GM18505 (cell line): ENCODE results near the gene MYBPC1.

Experiments used
- ATAC-seq: cut with Tn5 transposase; IDR thresholded peaks from one replicate; pipeline ENCODE4 v1.9.1; 2021; ENCODE audit not compliant: unreplicated experiment
- POLR2A ChIP-seq: IDR thresholded peaks from 4 replicates; pipeline ENCODE4 v1.6.1; 2011; ENCODE audit warnings: borderline replicate concordance; ENCODE audit not compliant: insufficient read depth, insufficient read length; ENCODE audit errors: extremely low read depth

Gene MYBPC1

DNA sequence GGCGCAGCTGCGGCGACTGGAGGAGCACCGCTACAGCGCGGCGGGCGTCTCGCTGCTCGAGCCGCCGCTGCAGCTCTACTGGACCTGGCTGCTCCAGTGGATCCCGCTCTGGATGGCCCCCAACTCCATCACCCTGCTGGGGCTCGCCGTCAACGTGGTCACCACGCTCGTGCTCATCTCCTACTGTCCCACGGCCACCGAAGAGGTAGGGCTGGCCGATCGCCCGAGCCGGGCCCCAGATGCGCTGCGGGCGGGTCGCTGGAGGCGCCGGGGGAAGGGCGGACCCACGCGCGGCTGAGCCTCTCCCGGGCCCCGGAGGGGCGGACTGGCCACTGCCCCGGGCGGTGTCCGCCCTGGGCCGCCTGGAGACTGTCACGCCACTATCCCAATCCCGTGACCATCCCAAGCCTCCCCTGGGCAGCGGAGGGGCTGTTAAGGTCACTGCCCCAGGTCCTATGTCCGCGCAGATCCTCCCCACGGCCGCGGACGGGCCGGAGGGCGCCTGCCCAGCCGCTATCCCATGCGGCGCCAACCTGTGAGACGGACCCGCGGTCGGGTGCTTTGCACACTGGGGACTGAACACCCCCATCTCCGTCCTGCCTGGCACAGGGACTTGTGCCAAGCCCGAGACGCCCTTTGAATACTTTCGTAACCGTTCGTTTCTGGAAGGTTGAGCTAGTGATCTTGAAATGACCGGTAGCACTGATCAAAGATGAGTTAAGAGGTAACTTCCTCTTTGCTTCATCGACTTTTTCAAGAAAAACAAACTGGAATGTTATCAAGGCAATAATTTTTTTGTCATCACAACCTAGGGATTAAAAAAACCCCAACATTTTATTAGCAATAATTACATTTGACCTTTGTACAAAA is 103.4 kb downstream of the MYBPC1 start:
- ATAC-seq, result peak; percentile 35

DNA sequence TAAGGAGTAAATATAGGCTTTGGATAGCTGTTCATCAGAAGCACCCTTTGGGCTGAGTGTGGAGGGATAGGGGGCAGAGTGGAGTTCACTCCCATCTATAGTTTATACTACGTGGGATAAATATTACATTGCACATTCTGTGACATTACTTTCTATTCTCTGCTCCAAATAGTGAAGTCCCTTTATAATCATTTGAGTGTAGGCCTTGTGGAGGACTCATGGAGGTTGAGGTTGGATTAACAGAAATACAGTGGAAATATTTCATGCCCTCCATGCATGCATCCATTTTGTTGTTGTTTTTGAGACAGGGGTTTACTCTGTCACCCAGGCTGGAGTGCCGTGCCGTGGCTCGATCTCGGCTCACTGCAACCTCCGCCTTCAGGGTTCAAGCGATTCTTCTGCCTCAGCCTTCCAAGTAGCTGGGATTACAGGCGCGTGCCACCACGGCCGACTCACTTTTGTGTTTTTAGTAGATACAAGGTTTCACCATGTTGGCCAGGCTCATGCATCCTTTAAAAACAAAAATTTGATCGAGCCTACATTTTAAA is 104.1 kb downstream of the MYBPC1 start:
- no peak for ATAC-seq
- no peak for TF ChIP-seq POLR2A

More for the DNA sequence above, 103.4 kb downstream of the MYBPC1 start:
- TF ChIP-seq POLR2A, result no peak

DNA sequence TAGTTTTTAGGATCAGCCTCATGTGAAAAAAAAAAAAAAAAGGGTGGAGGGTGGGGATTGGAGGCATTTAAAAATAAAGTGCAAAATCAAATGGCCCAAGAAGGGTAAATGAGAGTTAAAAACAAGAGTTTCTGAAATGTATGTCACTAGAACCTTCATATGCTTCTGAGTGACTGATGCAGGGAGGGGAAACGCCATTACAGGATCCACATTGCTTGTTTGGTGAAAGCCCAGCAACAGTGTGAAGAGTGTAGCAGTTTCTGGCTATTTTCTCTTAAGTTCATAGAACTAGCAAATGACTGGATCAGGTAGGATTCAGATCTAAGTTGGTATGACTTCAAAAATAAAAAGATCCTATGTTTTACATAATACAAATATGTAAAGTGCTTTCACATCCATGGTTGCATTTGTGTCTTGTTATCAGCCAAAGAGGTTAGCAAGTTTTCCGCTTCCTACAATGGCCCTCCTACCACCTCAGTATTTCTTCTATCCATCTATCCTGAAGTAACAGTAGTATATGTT is 105.6 kb downstream of the MYBPC1 start:
- ATAC-seq, result no peak

DNA sequence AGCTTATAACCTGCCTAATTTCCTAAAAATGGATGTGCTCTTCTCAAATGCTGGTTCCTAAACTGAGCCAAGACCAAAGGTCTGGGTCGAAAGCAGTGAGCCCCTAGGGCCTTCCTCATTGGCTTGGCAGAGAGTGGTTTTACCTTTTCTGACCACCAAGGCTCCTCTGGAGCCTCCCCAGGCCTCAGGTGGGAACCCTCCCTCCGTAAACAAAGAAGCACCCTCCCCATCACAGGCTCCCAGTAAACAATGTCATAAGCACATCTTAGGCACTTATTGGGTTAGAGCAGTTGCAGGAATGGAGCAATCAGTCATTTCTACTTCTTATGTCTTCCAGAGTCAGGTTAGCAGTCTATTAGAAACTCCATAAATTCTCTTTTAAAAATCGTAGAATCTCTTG is 108.7 kb downstream of the MYBPC1 start:
- ATAC-seq, result no peak
- no peak for TF ChIP-seq POLR2A

More for the DNA sequence above, 105.6 kb downstream of the MYBPC1 start:
- no peak for TF ChIP-seq POLR2A

DNA sequence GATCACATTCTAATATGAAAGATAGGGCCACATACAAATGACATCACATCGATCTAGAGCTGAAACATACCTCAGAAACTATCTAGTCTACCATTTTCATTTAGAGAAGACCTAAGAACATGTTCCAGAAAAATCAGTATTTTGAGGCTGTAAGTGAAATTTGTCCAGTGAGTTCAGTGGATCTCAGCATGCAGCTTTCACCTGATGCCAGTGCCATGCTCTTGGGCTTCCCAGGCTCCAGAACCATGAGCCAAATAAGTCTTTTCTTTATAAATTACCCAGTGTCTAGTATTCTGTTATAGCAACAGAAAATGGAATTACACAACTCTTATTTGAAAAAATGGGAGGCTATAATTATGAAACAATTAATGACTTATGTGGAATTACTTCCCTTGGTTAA is 111.6 kb downstream of the MYBPC1 start:
- no peak for ATAC-seq

DNA sequence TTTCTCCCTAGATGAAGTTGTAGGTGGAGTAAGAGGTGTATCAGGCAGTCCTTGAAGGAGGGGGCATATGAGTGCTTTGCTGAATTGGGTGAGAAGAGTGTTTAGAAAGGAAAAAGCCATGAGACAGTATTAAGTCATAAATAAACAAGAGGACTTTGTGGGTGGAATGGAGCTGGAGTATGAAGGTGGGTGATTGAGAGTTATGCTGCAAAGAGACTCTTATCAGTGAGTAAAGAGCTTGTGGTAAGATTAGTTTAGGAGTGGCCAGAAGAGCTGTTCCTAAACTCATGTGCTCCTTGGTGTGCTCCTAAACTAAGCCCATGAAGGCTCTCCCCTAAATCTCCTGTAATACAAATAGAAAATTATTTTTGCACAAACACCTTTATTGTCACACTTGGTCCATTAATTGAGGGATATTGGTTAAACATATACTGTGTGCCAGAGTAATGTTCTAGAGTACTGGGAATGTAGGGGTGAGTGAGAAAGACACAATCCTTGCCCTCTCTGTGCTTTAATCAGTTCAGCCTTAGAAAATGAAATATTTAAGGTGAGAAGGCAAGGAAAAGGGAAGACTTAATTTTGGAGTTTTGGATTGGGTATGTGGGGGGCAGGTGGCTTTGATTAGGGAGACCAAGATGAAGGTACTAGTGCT is 112.5 kb downstream of the MYBPC1 start:
- no peak for ATAC-seq
- no peak for TF ChIP-seq POLR2A

More for the DNA sequence above, 111.6 kb downstream of the MYBPC1 start:
- no peak for TF ChIP-seq POLR2A

DNA sequence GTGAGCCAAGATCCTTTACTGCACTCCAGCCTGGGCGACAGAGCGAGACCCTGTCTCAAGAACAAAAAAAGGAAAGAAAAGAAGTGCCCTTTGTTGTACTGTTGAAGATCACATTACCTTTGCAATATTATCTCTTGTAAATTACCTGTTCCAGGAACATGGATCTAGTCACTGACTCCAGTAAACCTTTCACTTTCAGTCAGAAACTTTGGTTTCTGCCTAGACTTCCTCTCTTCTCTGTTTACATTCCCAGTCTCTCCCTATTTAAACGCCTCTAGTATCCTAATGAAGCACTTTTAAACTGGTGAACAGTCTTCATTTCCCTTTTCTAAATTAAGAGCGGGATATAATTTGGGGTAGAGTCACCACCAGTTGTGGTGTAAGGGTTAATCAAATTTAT is 115.5 kb downstream of the MYBPC1 start:
- no peak for TF ChIP-seq POLR2A
- ATAC-seq, result no peak

DNA sequence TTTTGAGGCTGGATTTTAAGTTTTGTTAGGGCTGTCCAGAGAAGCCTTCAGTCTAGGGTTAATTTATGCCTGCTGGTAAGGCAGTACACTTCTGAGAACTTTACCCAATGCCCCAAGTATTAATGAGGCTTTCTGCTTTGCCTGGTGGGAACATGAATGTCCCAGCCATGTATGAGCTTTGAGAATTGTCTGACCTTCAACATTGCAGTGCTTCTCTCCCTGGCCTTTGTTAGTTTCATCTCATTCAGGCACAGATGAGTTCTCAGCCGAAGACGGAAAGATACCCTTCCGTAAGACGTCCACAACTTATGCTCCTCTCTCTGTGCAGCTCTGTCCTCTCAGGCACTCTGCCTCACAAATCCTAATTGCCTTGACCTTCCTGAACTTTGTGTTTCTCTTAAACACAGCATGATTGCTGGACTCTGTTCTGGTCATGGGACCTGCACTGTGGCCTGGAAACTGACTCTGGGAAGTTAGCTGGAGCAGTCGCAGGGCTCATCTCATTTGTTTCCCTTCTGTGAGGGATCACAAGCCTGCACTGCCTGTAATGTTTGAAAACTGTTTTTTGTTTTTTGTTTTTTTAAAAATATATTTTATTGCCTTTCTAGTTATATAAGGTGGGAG is 118.4 kb downstream of the MYBPC1 start:
- TF ChIP-seq POLR2A, result no peak
- ATAC-seq, result no peak

DNA sequence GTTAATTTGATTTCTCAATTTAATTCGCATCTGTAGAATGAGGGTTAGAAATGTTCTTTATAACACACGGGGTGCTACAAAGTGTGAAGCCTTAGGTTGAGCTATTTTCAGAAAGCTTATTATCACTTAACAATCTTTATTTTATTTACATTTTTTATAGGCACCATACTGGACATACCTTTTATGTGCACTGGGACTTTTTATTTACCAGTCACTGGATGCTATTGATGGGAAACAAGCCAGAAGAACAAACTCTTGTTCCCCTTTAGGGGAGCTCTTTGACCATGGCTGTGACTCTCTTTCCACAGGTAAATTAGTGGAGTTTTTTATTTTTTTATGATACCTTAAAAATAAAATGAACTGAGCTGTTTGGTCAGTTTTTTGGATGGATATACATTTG is 119.2 kb downstream of the MYBPC1 start:
- no peak for TF ChIP-seq POLR2A
- no peak for ATAC-seq

DNA sequence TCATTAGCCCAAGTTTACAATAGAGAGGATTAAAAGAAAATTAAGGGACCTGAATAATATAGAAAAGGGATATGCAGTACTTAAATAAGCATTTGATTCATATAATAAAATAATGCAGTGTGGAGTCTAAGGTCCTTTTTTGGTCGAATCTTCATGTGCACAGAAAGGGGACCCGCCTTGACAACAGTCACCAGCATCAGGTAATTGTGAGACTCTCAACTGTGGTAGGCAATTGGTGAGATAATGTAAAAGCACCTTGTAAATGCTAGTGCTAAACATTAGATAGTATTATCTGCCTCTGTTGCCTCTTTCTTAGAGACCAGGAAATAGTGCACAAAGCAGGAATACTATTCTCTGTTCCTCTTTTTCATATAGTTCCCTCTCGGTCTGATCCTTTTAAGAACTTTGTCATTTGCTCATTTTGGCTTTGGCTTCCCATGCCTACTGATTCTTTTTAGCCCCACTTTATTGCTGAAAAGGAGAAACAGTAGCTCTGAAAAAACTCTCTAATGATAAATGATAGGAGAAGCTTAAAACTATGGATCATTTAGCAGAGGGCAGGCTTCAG is 120.2 kb downstream of the MYBPC1 start:
- no peak for TF ChIP-seq POLR2A
- no peak for ATAC-seq

DNA sequence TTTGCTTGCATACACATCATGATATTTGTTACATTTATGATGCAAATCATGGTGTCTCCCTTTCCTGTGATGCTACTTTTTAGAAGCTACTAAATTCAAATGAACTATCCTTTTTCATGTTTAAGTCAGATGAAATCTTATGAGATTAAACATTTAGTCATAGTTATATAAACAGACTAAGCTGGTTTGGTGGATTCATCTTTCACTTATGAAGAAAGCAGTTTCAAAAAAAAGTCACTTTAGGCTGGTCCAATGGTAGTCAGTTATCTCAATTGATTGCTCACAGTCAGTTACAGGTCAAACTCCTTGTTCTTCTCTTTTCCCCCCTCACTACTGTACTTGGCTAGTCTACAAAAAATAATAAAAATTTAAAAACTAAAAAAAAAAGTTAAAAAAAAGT is 124.8 kb downstream of the MYBPC1 start:
- TF ChIP-seq POLR2A, result no peak
- no peak for ATAC-seq

DNA sequence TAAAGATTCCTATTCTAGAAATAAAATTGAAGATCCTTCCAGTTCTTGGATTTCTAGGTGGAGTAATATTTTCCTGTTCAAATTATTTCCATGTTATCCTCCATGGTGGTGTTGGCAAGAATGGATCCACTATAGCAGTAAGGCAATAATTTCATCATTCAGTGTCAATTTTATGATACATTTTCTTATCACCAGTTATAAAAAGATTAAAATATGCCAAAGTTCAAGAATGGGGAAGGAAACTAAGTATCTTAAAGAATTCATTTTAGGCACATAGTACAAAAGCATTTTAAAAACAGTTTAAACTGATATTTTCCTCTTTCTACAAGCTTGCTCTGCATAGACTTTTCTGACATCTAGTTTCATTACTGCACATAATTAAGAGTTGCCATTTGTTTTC is 125.3 kb downstream of the MYBPC1 start:
- TF ChIP-seq POLR2A, result no peak
- ATAC-seq, result no peak

DNA sequence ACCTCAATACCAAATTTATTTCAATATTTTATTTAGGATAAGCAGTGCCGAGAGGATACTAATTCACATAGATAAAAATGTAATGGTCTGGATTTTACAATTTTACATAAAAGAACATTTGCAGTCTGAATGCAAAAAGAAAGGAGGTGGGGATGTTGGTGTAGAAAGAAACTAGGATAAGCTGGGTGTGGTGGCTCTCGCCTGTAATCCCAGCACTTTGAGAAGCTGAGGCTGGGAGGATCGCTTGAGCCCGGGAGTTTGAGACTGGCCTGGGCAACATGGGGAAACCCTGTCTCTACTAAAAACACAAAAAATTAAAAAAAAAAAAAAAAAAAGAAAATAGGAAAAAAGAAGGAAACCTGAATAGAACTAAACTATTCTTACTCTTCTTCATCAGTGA is 127.6 kb downstream of the MYBPC1 start:
- no peak for TF ChIP-seq POLR2A
- ATAC-seq, result no peak

DNA sequence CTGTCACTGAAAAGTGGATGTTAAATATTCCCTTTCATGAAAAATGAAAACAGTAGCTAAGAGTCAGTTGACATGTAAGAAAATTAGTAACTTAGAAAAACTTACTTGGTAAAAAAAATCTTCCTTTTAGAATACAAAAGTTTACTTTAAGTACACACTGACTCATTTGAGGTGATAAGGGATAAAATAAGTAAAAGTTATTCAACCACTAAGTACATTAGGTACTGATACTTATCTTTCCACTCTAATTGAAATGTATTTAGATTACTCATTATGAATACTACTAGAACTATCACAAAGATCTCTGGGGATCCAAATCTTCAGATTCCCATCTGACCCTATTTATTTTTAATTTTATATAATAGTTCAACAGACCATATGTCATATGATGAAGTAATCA is 132.3 kb downstream of the MYBPC1 start:
- no peak for ATAC-seq
- no peak for TF ChIP-seq POLR2A

DNA sequence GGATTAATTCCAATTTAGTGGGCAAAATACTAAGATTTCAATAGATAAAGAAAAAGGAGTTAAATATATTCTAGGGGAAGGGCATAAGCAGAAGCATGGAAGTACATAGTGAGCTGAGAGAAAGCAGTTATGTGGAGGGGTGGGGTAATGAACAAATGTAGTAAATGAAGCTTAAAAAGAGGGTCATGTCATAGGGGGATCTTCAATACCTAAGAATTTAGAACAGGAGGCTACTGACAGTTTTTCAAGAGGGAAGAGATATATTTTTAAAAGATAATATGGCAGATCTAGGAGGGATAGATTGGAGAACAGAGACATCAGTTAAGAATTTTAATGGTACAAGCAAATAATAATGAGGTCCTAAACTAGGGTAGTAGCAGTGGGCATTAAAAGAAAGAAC is 135.1 kb downstream of the MYBPC1 start:
- no peak for TF ChIP-seq POLR2A

More for the DNA sequence above, 135.1 kb downstream of the MYBPC1 start:
- ATAC-seq, result no peak
